ENCODE results near the gene CFAP46.

Gene CFAP46

GRCh38 chr10:132961787-132962622, 19.6 kb upstream of the CFAP46 start:
- TF ChIP-seq CTCF (IDR thresholded peaks at IDR 0.05; ENCODE audit: low read depth, low read length): no peak
- H3K4me3 ChIP-seq (ENCODE audit: low read depth, low read length): peak overlapping the region; percentile 46
- no peaks in the 10 kb centered on the region for H3K36me3 ChIP-seq

GRCh38 chr10:132961420-132961786, 19.0 kb upstream of the CFAP46 start:
- no peak for DNase-seq
- H3K27ac ChIP-seq: no peak overlapping the region
- H3K4me3 ChIP-seq (ENCODE audit: low read depth, low read length): no peak overlapping the region
- no peak for TF ChIP-seq CTCF (IDR thresholded peaks at IDR 0.05; ENCODE audit: low read depth, low read length)
- no peaks in the 10 kb centered on the region for H3K9me3 ChIP-seq (ENCODE audit: severe bottlenecking)
- H3K36me3 ChIP-seq: no peaks in the 10 kb centered on the region
- no peaks in the 10 kb centered on the region for H3K27me3 ChIP-seq (ENCODE audit: insufficient read depth, low read depth, severe bottlenecking)

More at GRCh38 chr10:132961787-132962622, 19.6 kb upstream of the CFAP46 start:
- Histone ChIP-seq H3K27ac (peak overlapping the region; percentile 42), H3K27me3 (ENCODE audit: insufficient read depth, low read depth, severe bottlenecking) (no peaks in the 10 kb centered on the region), H3K9me3 (ENCODE audit: severe bottlenecking) (no peaks in the 10 kb centered on the region)
- DNase-seq: peak; percentile 85

GRCh38 chr10:132960631-132961419, 18.5 kb upstream of the CFAP46 start:
- no peak for TF ChIP-seq CTCF (IDR thresholded peaks at IDR 0.05; ENCODE audit: low read depth, low read length)
- H3K36me3 ChIP-seq: no peaks in the 10 kb centered on the region
- no peak for DNase-seq
- H3K4me3 ChIP-seq (ENCODE audit: low read depth, low read length): no peak overlapping the region
- H3K27ac ChIP-seq: no peak overlapping the region
- H3K27me3 ChIP-seq (ENCODE audit: insufficient read depth, low read depth, severe bottlenecking): no peaks in the 10 kb centered on the region
- H3K9me3 ChIP-seq (ENCODE audit: severe bottlenecking): no peaks in the 10 kb centered on the region

- DNase-seq: no peak
- H3K4me3 ChIP-seq (ENCODE audit: low read depth, low read length): no peak overlapping the region
- H3K36me3 ChIP-seq: no peaks in the 10 kb centered on the region
- no peaks in the 10 kb centered on the region for H3K27me3 ChIP-seq (ENCODE audit: insufficient read depth, low read depth, severe bottlenecking)
- no peak for TF ChIP-seq CTCF (IDR thresholded peaks at IDR 0.05; ENCODE audit: low read depth, low read length)
- no peak overlapping the region for H3K27ac ChIP-seq
- no peaks in the 10 kb centered on the region for H3K9me3 ChIP-seq (ENCODE audit: severe bottlenecking)
These were observed 17.7 kb upstream of the CFAP46 start for GRCh38 chr10:132960071-132960472.

- Histone ChIP-seq H3K27me3 (ENCODE audit: insufficient read depth, low read depth, severe bottlenecking) (no peaks in the 10 kb centered on the region), H3K4me3 (ENCODE audit: low read depth, low read length) (no peak overlapping the region), H3K9me3 (ENCODE audit: severe bottlenecking) (no peaks in the 10 kb centered on the region), H3K27ac (no peak overlapping the region), H3K36me3 (no peaks in the 10 kb centered on the region)
- DNase-seq: no peak
- TF ChIP-seq CTCF (IDR thresholded peaks at IDR 0.05; ENCODE audit: low read depth, low read length): no peak
These were observed 17.2 kb upstream of the CFAP46 start for GRCh38 chr10:132959559-132959961.
